CD4-positive, alpha-beta T cell treated with Interleukin-6 at 100 ng/mL for 8 hours (primary cell): ENCODE measurements around the gene NDUFA6.
A peak's percentile ranks its signal among the peaks of the same experiment; 100 is the strongest.
"Not testable (repeated sequence)": the region's sequence is repeated elsewhere in the genome, so short reads cannot be mapped to it uniquely, and the experiment has no call there.

Experiments used
- DNase-seq: peaks from one replicate; pipeline ENCODE4 v3.0.0-alpha.2; 2020; ENCODE audit warnings: mixed read lengths, low spot score

Gene NDUFA6

GRCh38 chr22:42090596-42091454, at the start of gene NDUFA6:
Gene NDUFA6 (minus strand): TSS chr22:42090772. CDS start chr22:42090744, 28 bp downstream.
- DNase-seq = peak; percentile 99

- not testable (repeated sequence) for DNase-seq
Measured at GRCh38 chr22:42140153-42140552, 49.6 kb upstream of the NDUFA6 start.

- DNase-seq = not testable (repeated sequence)
Measured at GRCh38 chr22:42139508-42139907, 48.9 kb upstream of the NDUFA6 start.

- no peak for DNase-seq
Measured at GRCh38 chr22:42138972-42139371, 48.4 kb upstream of the NDUFA6 start.

- no peak for DNase-seq
Measured at GRCh38 chr22:42138122-42138770, 47.7 kb upstream of the NDUFA6 start.

GRCh38 chr22:42135688-42136087, 45.1 kb upstream of the NDUFA6 start:
- DNase-seq = not testable (repeated sequence)

GRCh38 chr22:42134100-42135020, 43.8 kb upstream of the NDUFA6 start:
- DNase-seq = no peak

GRCh38 chr22:42132457-42132856, 41.9 kb upstream of the NDUFA6 start:
- no peak for DNase-seq

GRCh38 chr22:42131562-42131961, 41.0 kb upstream of the NDUFA6 start:
- no peak for DNase-seq

GRCh38 chr22:42130639-42131431, 40.3 kb upstream of the NDUFA6 start, which contains the start of gene CYP2D6:
Gene CYP2D6 (minus strand): TSS chr22:42130810. CDS start chr22:42130791, 19 bp downstream.
- not testable (repeated sequence) for DNase-seq

- DNase-seq = not testable (repeated sequence)
Measured at GRCh38 chr22:42130182-42130581, 39.6 kb upstream of the NDUFA6 start.

GRCh38 chr22:42128776-42129694, 38.5 kb upstream of the NDUFA6 start:
- DNase-seq = not testable (repeated sequence)

- DNase-seq = not testable (repeated sequence)
Measured at GRCh38 chr22:42128007-42128406, 37.4 kb upstream of the NDUFA6 start.

- no peak for DNase-seq
Measured at GRCh38 chr22:42127606-42128005, 37.0 kb upstream of the NDUFA6 start.

GRCh38 chr22:42123529-42123928, 33.0 kb upstream of the NDUFA6 start:
- DNase-seq = not testable (repeated sequence)

- DNase-seq = peak; percentile 65
Measured at GRCh38 chr22:42120231-42121021, 29.9 kb upstream of the NDUFA6 start.

- DNase-seq = no peak
Measured at GRCh38 chr22:42116848-42117424, 26.4 kb upstream of the NDUFA6 start.

GRCh38 chr22:42115420-42115830, 24.9 kb upstream of the NDUFA6 start:
- DNase-seq = not testable (repeated sequence)

- DNase-seq = no peak
Measured at GRCh38 chr22:42114721-42115120, 24.1 kb upstream of the NDUFA6 start.
